ENCODE results near the gene SVEP1. TPM values are rescaled to one million over a fixed set of nuclear protein-coding genes. Genes with fewer than 3 reads are reported as not detected.

SVEP1 gene
- total RNA-seq, 1 donor: 81.2 TPM

- no peak overlapping the region for H3K4me3 ChIP-seq (ENCODE audit: low read depth, low read length)
- no peak for TF ChIP-seq CTCF (IDR thresholded peaks at IDR 0.05; ENCODE audit: insufficient read depth, low read depth, low read length)
- DNase-seq (ENCODE audit: low read depth): peak; percentile 70
Observed at GRCh38 chr9:110351009-110351467, 228.5 kb downstream of the SVEP1 start.

- no peak overlapping the region for H3K4me3 ChIP-seq (ENCODE audit: low read depth, low read length)
- DNase-seq (ENCODE audit: low read depth): no peak
- TF ChIP-seq CTCF (IDR thresholded peaks at IDR 0.05; ENCODE audit: insufficient read depth, low read depth, low read length): no peak
Observed at GRCh38 chr9:110346325-110346724, 233.2 kb downstream of the SVEP1 start.

GRCh38 chr9:110344821-110345220, 234.7 kb downstream of the SVEP1 start:
- no peak for TF ChIP-seq CTCF (IDR thresholded peaks at IDR 0.05; ENCODE audit: insufficient read depth, low read depth, low read length)
- no peak overlapping the region for H3K4me3 ChIP-seq (ENCODE audit: low read depth, low read length)

GRCh38 chr9:110343551-110343950, 236.0 kb downstream of the SVEP1 start:
- H3K4me3 ChIP-seq (ENCODE audit: low read depth, low read length): no peak overlapping the region
- DNase-seq (ENCODE audit: low read depth): peak; percentile 34
- no peak for TF ChIP-seq CTCF (IDR thresholded peaks at IDR 0.05; ENCODE audit: insufficient read depth, low read depth, low read length)

More at GRCh38 chr9:110344821-110345220, 234.7 kb downstream of the SVEP1 start:
- no peak for DNase-seq (ENCODE audit: low read depth)

- H3K4me3 ChIP-seq (ENCODE audit: low read depth, low read length): no peak overlapping the region
- TF ChIP-seq CTCF (IDR thresholded peaks at IDR 0.05; ENCODE audit: insufficient read depth, low read depth, low read length): peak; percentile 52
- DNase-seq (ENCODE audit: low read depth): no peak
Observed at GRCh38 chr9:110340306-110340705, 239.2 kb downstream of the SVEP1 start.

- TF ChIP-seq CTCF (IDR thresholded peaks at IDR 0.05; ENCODE audit: insufficient read depth, low read depth, low read length): no peak
- H3K4me3 ChIP-seq (ENCODE audit: low read depth, low read length): no peak overlapping the region
- DNase-seq (ENCODE audit: low read depth): peak; percentile 76
Observed at GRCh38 chr9:110338143-110338542, 241.4 kb downstream of the SVEP1 start.

GRCh38 chr9:110337727-110338126, 241.8 kb downstream of the SVEP1 start, which contains the start of gene TXNDC8:
Gene TXNDC8, minus strand, starts transcription at chr9:110337863.
- H3K4me3 ChIP-seq (ENCODE audit: low read depth, low read length): no peak within 1 kb of the TSS
- no peak for TF ChIP-seq CTCF (IDR thresholded peaks at IDR 0.05; ENCODE audit: insufficient read depth, low read depth, low read length)
- peak; percentile 63 for DNase-seq (ENCODE audit: low read depth)
